ENCODE measurements around the gene TMEM259. TPM values are rescaled to one million over a fixed set of nuclear protein-coding genes. Genes with fewer than 3 reads are reported as not detected.

Gene TMEM259
- polyA plus RNA-seq, 4 donors = 98.1 to 152 (median 101) TPM

GRCh38 chr19:964761-965694, 55.9 kb downstream of the TMEM259 start:
- no peak for DNase-seq (ENCODE audit: low read depth in 4 of 4, low spot score in 3 of 4)

GRCh38 chr19:964116-964520, 56.8 kb downstream of the TMEM259 start:
- no peak for DNase-seq (ENCODE audit: low read depth in 4 of 4, low spot score in 3 of 4)

DNA sequence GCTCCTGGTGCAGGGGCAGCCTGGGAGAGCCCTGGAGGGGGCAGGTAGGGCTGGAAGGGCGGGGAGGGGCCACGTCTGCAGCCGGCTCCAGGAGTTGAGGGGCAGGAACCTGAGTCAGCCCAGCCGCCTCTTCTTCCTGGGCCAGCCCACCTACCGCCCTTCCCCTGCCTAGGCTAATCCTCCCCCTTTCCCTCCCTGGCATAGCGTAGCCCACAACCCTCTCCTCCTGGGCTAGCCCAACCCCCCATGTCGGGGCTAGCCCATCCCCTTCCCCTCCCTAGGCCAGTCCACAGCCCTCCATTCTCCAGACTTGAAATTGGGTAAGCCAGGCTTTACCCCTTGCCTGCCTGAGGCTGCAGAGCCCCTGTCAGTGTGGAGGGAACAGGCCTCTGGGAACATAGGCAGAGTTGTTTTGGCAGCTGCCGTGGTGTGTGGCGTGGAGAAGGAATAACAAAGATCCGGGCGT, 57.4 kb downstream of the TMEM259 start:
- DNase-seq (ENCODE audit: low read depth in 4 of 4, low spot score in 3 of 4) = no peak

DNA sequence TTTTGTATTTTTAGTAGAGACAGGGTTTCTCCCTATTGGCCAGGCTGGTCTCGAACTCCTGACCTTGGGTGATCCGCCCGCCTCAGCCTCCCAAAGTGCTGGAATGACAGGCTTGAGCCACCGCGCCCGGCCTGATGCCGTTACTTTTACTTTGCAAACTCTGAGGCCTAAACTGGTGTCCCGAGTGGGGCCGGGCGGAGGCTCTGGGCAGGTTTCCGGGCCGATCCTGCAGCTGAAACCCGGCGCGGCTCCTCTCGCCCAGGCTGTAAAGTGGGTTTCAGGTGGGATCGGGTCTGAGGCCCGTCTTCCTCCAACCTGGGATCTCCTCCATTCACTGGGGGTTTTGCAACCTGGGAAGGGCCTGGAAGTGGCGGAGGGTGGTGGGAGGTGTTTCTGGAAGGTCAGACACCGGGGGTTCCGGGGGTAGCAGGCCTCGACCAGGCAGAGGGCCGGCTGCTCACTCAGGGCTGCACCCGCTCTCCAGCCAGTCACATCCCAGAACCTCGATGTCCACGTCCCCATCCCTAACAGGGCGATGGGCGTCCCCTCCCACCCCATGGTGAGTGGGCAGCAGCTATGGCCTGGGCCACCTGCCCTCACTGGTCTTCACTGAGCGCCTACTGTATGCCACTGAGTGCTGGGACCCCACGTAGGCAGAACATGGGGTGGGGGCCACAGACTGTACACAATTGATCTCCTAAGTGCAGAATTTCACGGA, 58.1 kb downstream of the TMEM259 start:
- DNase-seq (ENCODE audit: low read depth in 4 of 4, low spot score in 3 of 4) = no peak

GRCh38 chr19:961866-962620, 58.9 kb downstream of the TMEM259 start:
- no peak for DNase-seq (ENCODE audit: low read depth in 4 of 4, low spot score in 3 of 4)

- no peak for DNase-seq (ENCODE audit: low read depth in 4 of 4, low spot score in 3 of 4)
Observed at GRCh38 chr19:960601-960938, 60.4 kb downstream of the TMEM259 start.

GRCh38 chr19:960020-960419, 60.9 kb downstream of the TMEM259 start:
- DNase-seq (ENCODE audit: low read depth in 4 of 4, low spot score in 3 of 4) = no peak

Other genes with a start within 250 kb of the TMEM259 start
- 100 to 1,000 TPM; 365 to 458 (median 390) TPM for gene PTBP1, start 223.7 kb downstream of the TMEM259 start, polyA plus RNA-seq (ENCODE audit: insufficient read length in 4 of 4)
- 10 to 100 TPM in 3 of 4 donors, 1 to 10 TPM in 1; 8.6 to 19.1 (median 13.6) TPM for gene PLPPR3, start 199.2 kb downstream of the TMEM259 start, polyA plus RNA-seq (ENCODE audit: insufficient read length in 4 of 4)
- gene AZU1, start 193.3 kb downstream of the TMEM259 start, polyA plus RNA-seq (ENCODE audit: insufficient read length in 4 of 4) = 1 to 10 TPM in 2 of 4 donors, under 1 TPM in 2; 0.76 to 2.4 (median 1.2) TPM
- gene PRTN3, start 180.1 kb downstream of the TMEM259 start, polyA plus RNA-seq (ENCODE audit: insufficient read length in 4 of 4) = 1 to 10 TPM in 2 of 4 donors, under 1 TPM in 2; 0.50 to 1.6 (median 1.2) TPM
- under 1 TPM in 3 of 4 donors, not detected in 1; 0.18 to 0.96 (median 0.64) TPM for gene ELANE, start 168.8 kb downstream of the TMEM259 start, polyA plus RNA-seq (ENCODE audit: insufficient read length in 4 of 4)
- gene CFD, start 161.5 kb downstream of the TMEM259 start, polyA plus RNA-seq (ENCODE audit: insufficient read length in 4 of 4) = 1 to 10 TPM; 2.1 to 5.7 (median 2.6) TPM
- 10 to 100 TPM; 57.1 to 70.8 (median 60.7) TPM for gene MED16, start 127.9 kb downstream of the TMEM259 start, polyA plus RNA-seq (ENCODE audit: insufficient read length in 4 of 4)
- not detected for gene RNU6-9, start 127.6 kb downstream of the TMEM259 start, polyA plus RNA-seq (ENCODE audit: insufficient read length in 4 of 4)
- gene R3HDM4, start 107.9 kb downstream of the TMEM259 start, polyA plus RNA-seq (ENCODE audit: insufficient read length in 4 of 4) = 10 to 100 TPM; 44.0 to 61.4 (median 46.7) TPM
- gene KISS1R, start 103.8 kb downstream of the TMEM259 start, polyA plus RNA-seq (ENCODE audit: insufficient read length in 4 of 4) = 1 to 10 TPM in 1 of 4 donors, under 1 TPM in 3; 0.38 to 1.6 (median 0.61) TPM
- gene ARID3A, start 95.1 kb downstream of the TMEM259 start, polyA plus RNA-seq (ENCODE audit: insufficient read length in 4 of 4) = 10 to 100 TPM; 19.4 to 27.4 (median 22.9) TPM
- gene WDR18, start 36.8 kb downstream of the TMEM259 start, polyA plus RNA-seq (ENCODE audit: insufficient read length in 4 of 4) = 10 to 100 TPM; 33.6 to 78.8 (median 37.7) TPM
- gene GRIN3B, start 20.7 kb downstream of the TMEM259 start, polyA plus RNA-seq (ENCODE audit: insufficient read length in 4 of 4) = 1 to 10 TPM in 1 of 4 donors, under 1 TPM in 3; 0.44 to 1.3 (median 0.55) TPM
- gene RNU6-2, start 399 bp upstream of the TMEM259 start, polyA plus RNA-seq (ENCODE audit: insufficient read length in 4 of 4) = not detected
- gene CNN2, start 5.5 kb upstream of the TMEM259 start, polyA plus RNA-seq (ENCODE audit: insufficient read length in 4 of 4) = 100 to 1,000 TPM; 161 to 205 (median 176) TPM
- 1 to 10 TPM; 6.2 to 8.9 (median 7.6) TPM for gene ABCA7, start 19.0 kb upstream of the TMEM259 start, polyA plus RNA-seq (ENCODE audit: insufficient read length in 4 of 4)
- 10 to 100 TPM in 1 of 4 donors, 1 to 10 TPM in 3; 9.3 to 12.8 (median 9.7) TPM for gene ARHGAP45, start 46.0 kb upstream of the TMEM259 start, polyA plus RNA-seq (ENCODE audit: insufficient read length in 4 of 4)
- 100 to 1,000 TPM; 134 to 181 (median 142) TPM for gene POLR2E, start 74.3 kb upstream of the TMEM259 start, polyA plus RNA-seq (ENCODE audit: insufficient read length in 4 of 4)
- gene GPX4, start 82.9 kb upstream of the TMEM259 start, polyA plus RNA-seq (ENCODE audit: insufficient read length in 4 of 4) = 100 to 1,000 TPM; 242 to 321 (median 252) TPM
- gene SBNO2, start 153.1 kb upstream of the TMEM259 start, polyA plus RNA-seq (ENCODE audit: insufficient read length in 4 of 4) = 10 to 100 TPM; 11.8 to 23.5 (median 14.0) TPM
- 10 to 100 TPM; 50.1 to 65.9 (median 53.3) TPM for gene STK11, start 184.7 kb upstream of the TMEM259 start, polyA plus RNA-seq (ENCODE audit: insufficient read length in 4 of 4)
- 1 to 10 TPM; 1.6 to 5.3 (median 1.7) TPM for gene CBARP, start 216.9 kb upstream of the TMEM259 start, polyA plus RNA-seq (ENCODE audit: insufficient read length in 4 of 4)
- 100 to 1,000 TPM in 2 of 4 donors, 10 to 100 TPM in 2; 85.5 to 156 (median 99.3) TPM for gene ATP5F1D, start 220.6 kb upstream of the TMEM259 start, polyA plus RNA-seq (ENCODE audit: insufficient read length in 4 of 4)
- gene MIDN, start 227.5 kb upstream of the TMEM259 start, polyA plus RNA-seq (ENCODE audit: insufficient read length in 4 of 4) = 10 to 100 TPM; 50.1 to 66.0 (median 52.7) TPM
- gene CIRBP, start 248.2 kb upstream of the TMEM259 start, polyA plus RNA-seq (ENCODE audit: insufficient read length in 4 of 4) = 100 to 1,000 TPM; 713 to 749 (median 717) TPM

Measured in right renal pelvis (tissue), 4 donors.